NCI-H146 (cell line): ENCODE data around the gene FAM186B.

ENCODE experiments used
- DNase-seq: peaks from one replicate; lab custom pipeline; 2025; lab: John Stamatoyannopoulos, UW

FAM186B gene

GRCh38 chr12:49609059-49609874 is 3.8 kb upstream of the FAM186B start:
- no peak for DNase-seq

GRCh38 chr12:49604856-49605255 is 583 bp downstream of the FAM186B start:
- DNase-seq = no peak

GRCh38 chr12:49603721-49604120 is 1.7 kb downstream of the FAM186B start:
- no peak for DNase-seq

GRCh38 chr12:49599961-49600360 is 5.5 kb downstream of the FAM186B start:
- DNase-seq = no peak

GRCh38 chr12:49598527-49598926 is 6.9 kb downstream of the FAM186B start:
- DNase-seq = no peak

GRCh38 chr12:49588721-49589516 is 16.5 kb downstream of the FAM186B start:
- DNase-seq = no peak

- DNase-seq = no peak
Measured at GRCh38 chr12:49588281-49588680, 17.2 kb downstream of the FAM186B start.

- DNase-seq = no peak
Measured at GRCh38 chr12:49587174-49587908, 18.1 kb downstream of the FAM186B start.

- peak; percentile 68 for DNase-seq
Measured at GRCh38 chr12:49585477-49586459, 19.7 kb downstream of the FAM186B start.

GRCh38 chr12:49584591-49584990 is 20.8 kb downstream of the FAM186B start:
- DNase-seq = no peak

GRCh38 chr12:49583366-49584094 is 21.9 kb downstream of the FAM186B start:
- no peak for DNase-seq

- DNase-seq = no peak
Measured at GRCh38 chr12:49582850-49583249, 22.6 kb downstream of the FAM186B start.

- DNase-seq = no peak
Measured at GRCh38 chr12:49582201-49582600, 23.2 kb downstream of the FAM186B start.

- DNase-seq = peak; percentile 92
Measured at GRCh38 chr12:49580572-49581535, 24.6 kb downstream of the FAM186B start.

GRCh38 chr12:49578471-49579112 is 26.8 kb downstream of the FAM186B start:
- no peak for DNase-seq

- no peak for DNase-seq
Measured at GRCh38 chr12:49577589-49578315, 27.7 kb downstream of the FAM186B start.

- no peak for DNase-seq
Measured at GRCh38 chr12:49568442-49569162, 36.8 kb downstream of the FAM186B start.
